ENCODE data around the gene PRR23E. TPM values are rescaled to one million over a fixed set of nuclear protein-coding genes. Genes with fewer than 3 reads are reported as not detected.

Gene PRR23E
- total RNA-seq, 6 experiments from 2014 or later, result not detected

DNA sequence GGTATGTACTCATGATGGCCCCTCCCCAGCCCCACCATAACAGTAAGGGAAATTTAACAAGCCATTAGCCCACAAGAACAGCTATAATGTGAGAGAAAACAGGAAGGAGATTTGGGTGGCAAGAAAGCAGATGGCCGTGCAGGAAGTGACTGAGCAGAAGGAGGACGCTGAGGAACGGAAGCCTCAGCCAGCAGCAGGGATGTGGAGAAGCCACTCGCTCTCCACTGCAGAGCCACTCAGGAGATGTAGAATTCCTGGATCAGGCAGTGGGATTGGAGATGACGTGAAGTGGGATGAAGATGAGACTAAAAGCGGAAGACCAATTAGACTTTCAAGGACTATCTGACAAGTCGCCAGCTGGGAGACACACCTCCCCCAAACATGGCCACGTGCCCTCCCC is 31.2 kb downstream of the PRR23E start:
- WGBS (ENCODE audit: insufficient coverage, low coverage, low lambda C conversion rate, missing lambda C conversion rate), result 31% methylated on average over 5 of the region's 8 CpGs
- no peak overlapping the region for H3K4me3 ChIP-seq
- DNase-seq (no peak), ATAC-seq (no peak)
- no peaks in the 10 kb centered on the region for H3K9me3 ChIP-seq
- TF ChIP-seq POLR2A (IDR thresholded peaks at IDR 0.05), result no peak
- TF ChIP-seq, protein P1, sequence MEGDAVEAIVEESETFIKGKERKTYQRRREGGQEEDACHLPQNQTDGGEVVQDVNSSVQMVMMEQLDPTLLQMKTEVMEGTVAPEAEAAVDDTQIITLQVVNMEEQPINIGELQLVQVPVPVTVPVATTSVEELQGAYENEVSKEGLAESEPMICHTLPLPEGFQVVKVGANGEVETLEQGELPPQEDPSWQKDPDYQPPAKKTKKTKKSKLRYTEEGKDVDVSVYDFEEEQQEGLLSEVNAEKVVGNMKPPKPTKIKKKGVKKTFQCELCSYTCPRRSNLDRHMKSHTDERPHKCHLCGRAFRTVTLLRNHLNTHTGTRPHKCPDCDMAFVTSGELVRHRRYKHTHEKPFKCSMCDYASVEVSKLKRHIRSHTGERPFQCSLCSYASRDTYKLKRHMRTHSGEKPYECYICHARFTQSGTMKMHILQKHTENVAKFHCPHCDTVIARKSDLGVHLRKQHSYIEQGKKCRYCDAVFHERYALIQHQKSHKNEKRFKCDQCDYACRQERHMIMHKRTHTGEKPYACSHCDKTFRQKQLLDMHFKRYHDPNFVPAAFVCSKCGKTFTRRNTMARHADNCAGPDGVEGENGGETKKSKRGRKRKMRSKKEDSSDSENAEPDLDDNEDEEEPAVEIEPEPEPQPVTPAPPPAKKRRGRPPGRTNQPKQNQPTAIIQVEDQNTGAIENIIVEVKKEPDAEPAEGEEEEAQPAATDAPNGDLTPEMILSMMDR (IDR thresholded peaks at IDR 0.05), result no peak
- no peaks in the 10 kb centered on the region for H3K36me3 ChIP-seq
- intact Hi-C loops (cut with DNase I), result no loop called here
- no peaks in the 10 kb centered on the region for H3K4me1 ChIP-seq
- H3K27ac ChIP-seq, result no peak overlapping the region
- H3K27me3 ChIP-seq, result no peaks in the 10 kb centered on the region

DNA sequence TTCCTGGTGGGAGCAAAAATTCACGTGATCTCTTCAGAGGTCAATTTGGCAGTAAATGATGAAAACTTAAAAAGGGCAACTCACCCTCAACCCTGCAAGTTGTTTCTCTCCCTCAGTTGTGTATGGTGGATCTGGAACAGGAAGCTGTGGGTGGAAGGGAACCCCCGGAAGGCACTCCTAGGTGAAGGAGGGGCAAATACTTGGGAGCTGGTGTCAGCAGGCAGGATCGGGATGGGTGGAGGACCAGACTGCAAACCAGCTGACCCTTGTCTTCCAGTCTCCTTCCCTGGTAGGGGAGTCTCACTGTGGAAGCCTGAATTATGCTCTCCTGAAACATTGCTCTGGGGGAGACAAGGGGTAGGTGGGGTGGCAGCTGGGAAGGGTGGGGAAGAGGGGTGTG is 33.5 kb downstream of the PRR23E start:
- Histone ChIP-seq H3K27ac (no peak overlapping the region), H3K36me3 (no peaks in the 10 kb centered on the region), H3K27me3 (no peaks in the 10 kb centered on the region), H3K4me1 (no peaks in the 10 kb centered on the region), H3K9me3 (no peaks in the 10 kb centered on the region), H3K4me3 (no peak overlapping the region)
- DNase-seq (no peak), ATAC-seq (no peak)
- WGBS (ENCODE audit: insufficient coverage, low coverage, low lambda C conversion rate, missing lambda C conversion rate), result 40% methylated on average over 1 of the region's 3 CpGs
- intact Hi-C loops (cut with DNase I), result no loop called here
- no peak for TF ChIP-seq POLR2A (IDR thresholded peaks at IDR 0.05)
- TF ChIP-seq, protein P1 (IDR thresholded peaks at IDR 0.05), result no peak

DNA sequence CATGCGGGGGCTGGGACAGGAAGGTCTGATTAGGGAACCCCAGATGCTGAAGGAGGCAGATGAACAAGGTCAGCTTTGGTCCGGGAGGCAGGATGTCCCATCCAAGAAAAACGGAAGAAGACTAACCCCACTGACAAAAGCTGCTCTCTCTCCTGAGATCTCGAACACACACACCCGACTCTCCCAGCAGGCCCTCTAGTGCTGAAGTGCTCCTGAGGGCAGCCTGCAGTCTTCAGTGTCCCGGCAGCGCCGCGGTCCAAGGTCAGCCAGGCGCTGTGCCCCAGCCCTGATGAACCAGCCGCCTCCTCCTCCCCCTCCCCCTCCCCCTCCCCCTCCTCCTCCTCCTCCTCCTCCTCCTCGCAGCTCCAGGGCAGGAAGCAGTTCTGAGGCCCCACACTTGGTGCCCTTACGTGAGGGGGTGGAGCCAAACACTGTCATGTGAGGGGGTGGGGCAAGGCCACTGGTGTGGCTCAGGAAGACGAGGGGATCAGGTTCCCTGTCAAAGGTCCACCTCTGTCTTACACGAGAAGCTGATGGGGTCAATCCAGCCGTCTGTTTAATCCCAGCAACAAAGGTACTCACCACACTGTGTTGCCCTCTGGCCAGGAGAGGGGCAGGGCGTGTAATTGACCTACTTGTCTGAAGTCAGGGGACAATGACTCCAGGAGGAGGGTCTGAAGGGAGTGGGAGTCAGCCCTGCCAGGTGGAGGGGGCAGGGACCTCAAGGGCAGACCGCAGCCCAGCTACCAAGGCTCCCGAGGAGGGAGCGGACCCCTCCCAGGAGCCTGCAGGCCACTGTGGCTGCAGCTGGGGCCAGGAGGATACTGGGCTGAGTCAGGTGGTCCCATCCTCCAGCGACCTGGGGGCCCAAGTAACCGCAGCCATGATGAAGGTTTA is 34.3 kb downstream of the PRR23E start:
- DNase-seq (no peak), ATAC-seq (peak in 1 of 4 donors; percentile 33)
- no peaks in the 10 kb centered on the region for H3K9me3 ChIP-seq
- H3K36me3 ChIP-seq, result no peaks in the 10 kb centered on the region
- TF ChIP-seq POLR2A (IDR thresholded peaks at IDR 0.05), result no peak
- TF ChIP-seq, protein P1 (IDR thresholded peaks at IDR 0.05), result no peak
- no peak overlapping the region for H3K4me3 ChIP-seq
- no peak overlapping the region for H3K27ac ChIP-seq
- intact Hi-C loops (cut with DNase I), result no loop called here
- no peaks in the 10 kb centered on the region for H3K27me3 ChIP-seq
- WGBS (ENCODE audit: insufficient coverage, low coverage, low lambda C conversion rate, missing lambda C conversion rate), result 24% methylated on average over 5 of the region's 22 CpGs
- no peaks in the 10 kb centered on the region for H3K4me1 ChIP-seq

DNA sequence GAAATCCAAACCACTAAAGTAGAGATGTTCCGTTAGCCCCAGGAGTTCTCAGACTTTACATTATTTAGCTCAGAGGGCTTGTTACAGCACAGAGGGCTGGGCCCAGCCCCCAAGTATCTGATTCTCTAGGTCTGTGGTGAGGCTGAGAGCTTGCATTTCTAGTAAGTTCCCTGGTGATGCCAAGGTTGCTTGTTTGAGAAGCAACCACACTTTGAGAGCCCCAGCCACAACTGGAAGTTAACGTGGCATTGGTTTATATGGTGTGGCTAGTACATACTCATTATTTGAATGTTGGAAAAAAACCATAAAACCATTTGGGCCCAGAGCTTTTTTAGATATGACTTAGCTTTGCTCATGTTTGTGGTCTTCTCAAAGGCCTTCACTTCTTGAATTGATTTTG is 35.9 kb downstream of the PRR23E start:
- DNase-seq (no peak), ATAC-seq (no peak)
- H3K4me1 ChIP-seq, result no peaks in the 10 kb centered on the region
- H3K9me3 ChIP-seq, result no peaks in the 10 kb centered on the region
- TF ChIP-seq, protein P1 (IDR thresholded peaks at IDR 0.05), result no peak
- no peak for TF ChIP-seq POLR2A (IDR thresholded peaks at IDR 0.05)
- H3K27ac ChIP-seq, result no peak overlapping the region
- intact Hi-C loops (cut with DNase I), result no loop called here
- H3K4me3 ChIP-seq, result no peak overlapping the region
- H3K36me3 ChIP-seq, result no peaks in the 10 kb centered on the region
- 52% methylated on average over 2 of the region's 2 CpGs for WGBS (ENCODE audit: insufficient coverage, low coverage, low lambda C conversion rate, missing lambda C conversion rate)
- H3K27me3 ChIP-seq, result no peaks in the 10 kb centered on the region
